ENCODE measurements around the gene DRAM2. TPM values are rescaled to one million over a fixed set of nuclear protein-coding genes. Genes with fewer than 3 reads are reported as not detected.

Gene DRAM2
- total and polyA plus RNA-seq, 2 of the 13 experiments (the other 11 are each of a cell fraction or from before 2014, with no cell fraction given) = 33.2 to 123 TPM

DNA sequence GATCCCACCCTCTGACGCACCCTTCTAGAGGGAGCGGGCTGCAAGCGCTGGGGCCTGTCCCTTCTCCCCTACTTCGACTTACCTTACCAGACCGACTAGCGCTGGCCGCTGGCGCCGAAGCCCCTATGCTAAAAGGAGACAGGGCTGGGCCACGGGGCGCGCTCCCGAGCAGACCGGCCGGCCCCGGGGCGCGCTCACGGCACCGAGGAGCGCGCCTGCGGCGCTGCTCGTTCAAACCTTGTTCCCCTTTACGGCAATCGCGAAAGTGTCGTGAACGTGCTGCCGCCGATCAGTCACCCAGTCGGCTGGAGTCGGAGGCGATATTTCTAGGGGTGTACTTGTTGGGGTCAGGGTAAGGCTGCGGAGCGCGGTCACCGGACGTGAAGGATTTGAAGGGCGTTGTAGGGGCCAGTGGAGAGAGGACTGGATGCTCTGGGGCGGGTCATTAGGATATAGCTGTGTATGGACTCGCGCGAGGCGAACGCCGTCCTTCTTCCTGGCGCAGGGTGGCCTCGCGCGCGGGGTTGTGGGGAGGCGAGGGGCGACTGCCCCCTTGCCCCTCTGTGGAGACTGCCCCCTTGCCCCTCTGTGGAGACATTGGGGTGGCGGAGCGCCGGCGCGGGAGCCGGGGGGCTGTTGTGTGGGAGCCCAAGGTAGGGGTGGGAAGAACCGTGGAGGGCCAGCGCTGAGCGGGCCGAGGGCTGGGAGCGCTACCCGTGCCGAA, at the start of gene DRAM2, which contains the start of gene CEPT1 (continued):
- TF ChIP-seq, protein P1, sequence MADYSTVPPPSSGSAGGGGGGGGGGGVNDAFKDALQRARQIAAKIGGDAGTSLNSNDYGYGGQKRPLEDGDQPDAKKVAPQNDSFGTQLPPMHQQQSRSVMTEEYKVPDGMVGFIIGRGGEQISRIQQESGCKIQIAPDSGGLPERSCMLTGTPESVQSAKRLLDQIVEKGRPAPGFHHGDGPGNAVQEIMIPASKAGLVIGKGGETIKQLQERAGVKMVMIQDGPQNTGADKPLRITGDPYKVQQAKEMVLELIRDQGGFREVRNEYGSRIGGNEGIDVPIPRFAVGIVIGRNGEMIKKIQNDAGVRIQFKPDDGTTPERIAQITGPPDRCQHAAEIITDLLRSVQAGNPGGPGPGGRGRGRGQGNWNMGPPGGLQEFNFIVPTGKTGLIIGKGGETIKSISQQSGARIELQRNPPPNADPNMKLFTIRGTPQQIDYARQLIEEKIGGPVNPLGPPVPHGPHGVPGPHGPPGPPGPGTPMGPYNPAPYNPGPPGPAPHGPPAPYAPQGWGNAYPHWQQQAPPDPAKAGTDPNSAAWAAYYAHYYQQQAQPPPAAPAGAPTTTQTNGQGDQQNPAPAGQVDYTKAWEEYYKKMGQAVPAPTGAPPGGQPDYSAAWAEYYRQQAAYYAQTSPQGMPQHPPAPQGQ (CRISPR knock-in tag; IDR thresholded peaks at IDR 0.05; ENCODE audit: borderline replicate concordance) = no peak
- TF ChIP-seq, protein P2, sequence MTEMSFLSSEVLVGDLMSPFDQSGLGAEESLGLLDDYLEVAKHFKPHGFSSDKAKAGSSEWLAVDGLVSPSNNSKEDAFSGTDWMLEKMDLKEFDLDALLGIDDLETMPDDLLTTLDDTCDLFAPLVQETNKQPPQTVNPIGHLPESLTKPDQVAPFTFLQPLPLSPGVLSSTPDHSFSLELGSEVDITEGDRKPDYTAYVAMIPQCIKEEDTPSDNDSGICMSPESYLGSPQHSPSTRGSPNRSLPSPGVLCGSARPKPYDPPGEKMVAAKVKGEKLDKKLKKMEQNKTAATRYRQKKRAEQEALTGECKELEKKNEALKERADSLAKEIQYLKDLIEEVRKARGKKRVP (CRISPR knock-in tag; IDR thresholded peaks at IDR 0.05) = no peak
- TF ChIP-seq, protein P3, sequence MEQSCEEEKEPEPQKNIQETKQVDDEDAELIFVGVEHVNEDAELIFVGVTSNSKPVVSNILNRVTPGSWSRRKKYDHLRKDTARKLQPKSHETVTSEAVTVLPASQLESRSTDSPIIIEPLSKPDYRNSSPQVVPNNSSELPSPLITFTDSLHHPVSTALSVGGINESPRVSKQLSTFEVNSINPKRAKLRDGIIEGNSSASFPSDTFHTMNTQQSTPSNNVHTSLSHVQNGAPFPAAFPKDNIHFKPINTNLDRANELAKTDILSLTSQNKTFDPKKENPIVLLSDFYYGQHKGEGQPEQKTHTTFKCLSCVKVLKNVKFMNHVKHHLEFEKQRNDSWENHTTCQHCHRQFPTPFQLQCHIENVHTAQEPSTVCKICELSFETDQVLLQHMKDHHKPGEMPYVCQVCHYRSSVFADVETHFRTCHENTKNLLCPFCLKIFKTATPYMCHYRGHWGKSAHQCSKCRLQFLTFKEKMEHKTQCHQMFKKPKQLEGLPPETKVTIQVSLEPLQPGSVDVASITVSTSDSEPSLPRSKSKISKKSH (CRISPR knock-in tag; IDR thresholded peaks at IDR 0.05; ENCODE audit: borderline replicate concordance) = no peak
- no peak for TF ChIP-seq RARG (CRISPR knock-in tag; IDR thresholded peaks at IDR 0.05; ENCODE audit: low read depth)
- TF ChIP-seq SRSF9 (IDR thresholded peaks at IDR 0.05; ENCODE audit: borderline replicate concordance, insufficient read depth, low read depth, low read length, poor library complexity, severe bottlenecking) = no peak
- 0 out of 2 replicates have a peak, but pooled peaks have one; percentile 13 for TF ChIP-seq ELF1 (CRISPR knock-in tag; IDR thresholded peaks at IDR 0.05)
- TF ChIP-seq, protein P4, sequence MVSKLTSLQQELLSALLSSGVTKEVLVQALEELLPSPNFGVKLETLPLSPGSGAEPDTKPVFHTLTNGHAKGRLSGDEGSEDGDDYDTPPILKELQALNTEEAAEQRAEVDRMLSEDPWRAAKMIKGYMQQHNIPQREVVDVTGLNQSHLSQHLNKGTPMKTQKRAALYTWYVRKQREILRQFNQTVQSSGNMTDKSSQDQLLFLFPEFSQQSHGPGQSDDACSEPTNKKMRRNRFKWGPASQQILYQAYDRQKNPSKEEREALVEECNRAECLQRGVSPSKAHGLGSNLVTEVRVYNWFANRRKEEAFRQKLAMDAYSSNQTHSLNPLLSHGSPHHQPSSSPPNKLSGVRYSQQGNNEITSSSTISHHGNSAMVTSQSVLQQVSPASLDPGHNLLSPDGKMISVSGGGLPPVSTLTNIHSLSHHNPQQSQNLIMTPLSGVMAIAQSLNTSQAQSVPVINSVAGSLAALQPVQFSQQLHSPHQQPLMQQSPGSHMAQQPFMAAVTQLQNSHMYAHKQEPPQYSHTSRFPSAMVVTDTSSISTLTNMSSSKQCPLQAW (CRISPR knock-in tag; IDR thresholded peaks at IDR 0.05) = peak; percentile 70
- TF ChIP-seq, protein P5, sequence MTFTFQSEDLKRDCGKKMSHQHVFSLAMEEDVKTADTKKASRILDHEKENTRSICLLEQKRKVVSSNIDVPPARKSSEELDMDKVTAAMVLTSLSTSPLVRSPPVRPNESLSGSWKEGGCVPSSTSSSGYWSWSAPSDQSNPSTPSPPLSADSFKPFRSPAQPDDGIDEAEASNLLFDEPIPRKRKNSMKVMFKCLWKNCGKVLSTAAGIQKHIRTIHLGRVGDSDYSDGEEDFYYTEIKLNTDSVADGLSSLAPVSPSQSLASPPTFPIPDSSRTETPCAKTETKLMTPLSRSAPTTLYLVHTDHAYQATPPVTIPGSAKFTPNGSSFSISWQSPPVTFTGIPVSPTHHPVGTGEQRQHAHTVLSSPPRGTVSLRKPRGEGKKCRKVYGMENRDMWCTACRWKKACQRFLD (CRISPR knock-in tag; IDR thresholded peaks at IDR 0.05; ENCODE audit: borderline replicate concordance) = no peak
- no peak; the same call in 1 of the 2 replicates for TF ChIP-seq RXRB (CRISPR knock-in tag; IDR thresholded peaks at IDR 0.05; ENCODE audit: borderline replicate concordance)
- no peak for TF ChIP-seq ETV6 (CRISPR knock-in tag; conservative IDR thresholded peaks at IDR 0.05)
- TF ChIP-seq, protein P6, sequence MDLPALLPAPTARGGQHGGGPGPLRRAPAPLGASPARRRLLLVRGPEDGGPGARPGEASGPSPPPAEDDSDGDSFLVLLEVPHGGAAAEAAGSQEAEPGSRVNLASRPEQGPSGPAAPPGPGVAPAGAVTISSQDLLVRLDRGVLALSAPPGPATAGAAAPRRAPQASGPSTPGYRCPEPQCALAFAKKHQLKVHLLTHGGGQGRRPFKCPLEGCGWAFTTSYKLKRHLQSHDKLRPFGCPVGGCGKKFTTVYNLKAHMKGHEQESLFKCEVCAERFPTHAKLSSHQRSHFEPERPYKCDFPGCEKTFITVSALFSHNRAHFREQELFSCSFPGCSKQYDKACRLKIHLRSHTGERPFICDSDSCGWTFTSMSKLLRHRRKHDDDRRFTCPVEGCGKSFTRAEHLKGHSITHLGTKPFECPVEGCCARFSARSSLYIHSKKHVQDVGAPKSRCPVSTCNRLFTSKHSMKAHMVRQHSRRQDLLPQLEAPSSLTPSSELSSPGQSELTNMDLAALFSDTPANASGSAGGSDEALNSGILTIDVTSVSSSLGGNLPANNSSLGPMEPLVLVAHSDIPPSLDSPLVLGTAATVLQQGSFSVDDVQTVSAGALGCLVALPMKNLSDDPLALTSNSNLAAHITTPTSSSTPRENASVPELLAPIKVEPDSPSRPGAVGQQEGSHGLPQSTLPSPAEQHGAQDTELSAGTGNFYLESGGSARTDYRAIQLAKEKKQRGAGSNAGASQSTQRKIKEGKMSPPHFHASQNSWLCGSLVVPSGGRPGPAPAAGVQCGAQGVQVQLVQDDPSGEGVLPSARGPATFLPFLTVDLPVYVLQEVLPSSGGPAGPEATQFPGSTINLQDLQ (CRISPR knock-in tag; IDR thresholded peaks at IDR 0.05) = no peak
- TF ChIP-seq, protein P7, sequence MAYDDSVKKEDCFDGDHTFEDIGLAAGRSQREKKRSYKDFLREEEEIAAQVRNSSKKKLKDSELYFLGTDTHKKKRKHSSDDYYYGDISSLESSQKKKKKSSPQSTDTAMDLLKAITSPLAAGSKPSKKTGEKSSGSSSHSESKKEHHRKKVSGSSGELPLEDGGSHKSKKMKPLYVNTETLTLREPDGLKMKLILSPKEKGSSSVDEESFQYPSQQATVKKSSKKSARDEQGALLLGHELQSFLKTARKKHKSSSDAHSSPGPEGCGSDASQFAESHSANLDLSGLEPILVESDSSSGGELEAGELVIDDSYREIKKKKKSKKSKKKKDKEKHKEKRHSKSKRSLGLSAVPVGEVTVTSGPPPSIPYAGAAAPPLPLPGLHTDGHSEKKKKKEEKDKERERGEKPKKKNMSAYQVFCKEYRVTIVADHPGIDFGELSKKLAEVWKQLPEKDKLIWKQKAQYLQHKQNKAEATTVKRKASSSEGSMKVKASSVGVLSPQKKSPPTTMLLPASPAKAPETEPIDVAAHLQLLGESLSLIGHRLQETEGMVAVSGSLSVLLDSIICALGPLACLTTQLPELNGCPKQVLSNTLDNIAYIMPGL (CRISPR knock-in tag; IDR thresholded peaks at IDR 0.05; ENCODE audit: borderline replicate concordance in 1 of 2, low read depth in 1 of 2) = peak; percentile 76 to 78
- TF ChIP-seq YEATS2 (CRISPR knock-in tag; IDR thresholded peaks at IDR 0.05; ENCODE audit: borderline replicate concordance) = peak; percentile 67; the same call in 1 of the 2 replicates
